Measurements from ENCODE around the gene ATRN. TPM values are rescaled to one million over a fixed set of nuclear protein-coding genes. Genes with fewer than 3 reads are reported as not detected.
"Not testable (repeated sequence)": the region's sequence is repeated elsewhere in the genome, so short reads cannot be mapped to it uniquely, and the experiment has no call there.

ATRN gene
- polyA plus RNA-seq, 1 donor (not counting 4 experiments of a cell fraction or from before 2014, with no cell fraction given), result 49.9 TPM

GRCh38 chr20:3614466-3614865 is 143.6 kb downstream of the ATRN start:
- no peaks in the 10 kb centered on the region for H3K4me1 ChIP-seq (ENCODE audit: control insufficient read depth, extremely low read depth, insufficient read depth, low read length)
- no peak overlapping the region for H3K4me3 ChIP-seq (ENCODE audit: control insufficient read depth in 2 of 3, extremely low read depth in 1 of 3, insufficient read depth in 2 of 3, low read depth in 1 of 3, low read length in 3 of 3)
- TF ChIP-seq CTCF (optimal IDR thresholded peaks at IDR 0.05 in 1 of 3, IDR thresholded peaks at IDR 0.05 in 1 of 3, conservative IDR thresholded peaks at IDR 0.05 in 1 of 3; ENCODE audit: extremely low read depth in 1 of 3, insufficient read depth in 2 of 3, low read length in 3 of 3) (no peak), EZH2 (IDR thresholded peaks at IDR 0.05; ENCODE audit: low read length) (no peak)
- H3K9me1 ChIP-seq (ENCODE audit: control insufficient read depth, extremely low read depth, insufficient read depth, low read length), result no peaks in the 10 kb centered on the region
- H3K27ac ChIP-seq (ENCODE audit: control insufficient read depth, insufficient read depth, low read length), result no peak overlapping the region
- FAIRE-seq (no peak), DNase-seq (ENCODE audit: low read depth, low spot score) (no peak)
- H4K20me1 ChIP-seq (ENCODE audit: control insufficient read depth, extremely low read depth, insufficient read depth, low read length), result no peaks in the 10 kb centered on the region
- no peak overlapping the region for H3K4me2 ChIP-seq (ENCODE audit: control insufficient read depth, extremely low read depth, insufficient read depth, low read depth, low read length)
- H3K9ac ChIP-seq (ENCODE audit: control insufficient read depth, extremely low read depth, insufficient read depth, low read length), result no peak overlapping the region
- H3K9me3 ChIP-seq (ENCODE audit: control insufficient read depth, low read depth, low read length), result no peaks in the 10 kb centered on the region
- H2AFZ ChIP-seq (ENCODE audit: control insufficient read depth, low read length), result no peak overlapping the region
- no peaks in the 10 kb centered on the region for H3K27me3 ChIP-seq (ENCODE audit: control insufficient read depth, extremely low read depth, insufficient read depth, low read length)
- no peaks in the 10 kb centered on the region for H3K79me2 ChIP-seq (ENCODE audit: control insufficient read depth, insufficient read depth, low read length)
- dilution Hi-C loops (cut with MboI; ENCODE audit: extremely low pct_ligation_motif_present, low sequenced_read_pairs), result no loop called here
- peaks cover 4 to 7% of the 10 kb centered on the region in 2 experiments for H3K36me3 ChIP-seq (ENCODE audit: control insufficient read depth in 2 of 2, extremely low read depth in 1 of 2, insufficient read depth in 2 of 2, low read length in 2 of 2)

- H4K20me1 ChIP-seq (ENCODE audit: control insufficient read depth, extremely low read depth, insufficient read depth, low read length); H3K4me1 ChIP-seq (ENCODE audit: control insufficient read depth, extremely low read depth, insufficient read depth, low read length); H3K9me3 ChIP-seq (ENCODE audit: control insufficient read depth, low read depth, low read length); H3K27ac ChIP-seq (ENCODE audit: control insufficient read depth, insufficient read depth, low read length); H3K4me2 ChIP-seq (ENCODE audit: control insufficient read depth, extremely low read depth, insufficient read depth, low read depth, low read length); H3K79me2 ChIP-seq (ENCODE audit: control insufficient read depth, insufficient read depth, low read length); DNase-seq (ENCODE audit: low read depth, low spot score); H3K9ac ChIP-seq (ENCODE audit: control insufficient read depth, extremely low read depth, insufficient read depth, low read length); dilution Hi-C loops (cut with MboI; ENCODE audit: extremely low pct_ligation_motif_present, low sequenced_read_pairs); H3K9me1 ChIP-seq (ENCODE audit: control insufficient read depth, extremely low read depth, insufficient read depth, low read length); H2AFZ ChIP-seq (ENCODE audit: control insufficient read depth, low read length); FAIRE-seq; H3K36me3 ChIP-seq (ENCODE audit: control insufficient read depth in 2 of 2, extremely low read depth in 1 of 2, insufficient read depth in 2 of 2, low read length in 2 of 2); H3K4me3 ChIP-seq (ENCODE audit: control insufficient read depth in 2 of 3, extremely low read depth in 1 of 3, insufficient read depth in 2 of 3, low read depth in 1 of 3, low read length in 3 of 3); H3K27me3 ChIP-seq (ENCODE audit: control insufficient read depth, extremely low read depth, insufficient read depth, low read length): not testable (repeated sequence)
Observed at GRCh38 chr20:3615171-3615840, 144.5 kb downstream of the ATRN start.

- dilution Hi-C loops (cut with MboI; ENCODE audit: extremely low pct_ligation_motif_present, low sequenced_read_pairs), result no loop called here
- FAIRE-seq, result no peak
- H3K36me3 ChIP-seq (ENCODE audit: control insufficient read depth in 2 of 2, extremely low read depth in 1 of 2, insufficient read depth in 2 of 2, low read length in 2 of 2), result peaks cover 4 to 7% of the 10 kb centered on the region in 2 experiments
- H3K9me1 ChIP-seq (ENCODE audit: control insufficient read depth, extremely low read depth, insufficient read depth, low read length), result no peaks in the 10 kb centered on the region
- H4K20me1 ChIP-seq (ENCODE audit: control insufficient read depth, extremely low read depth, insufficient read depth, low read length), result no peaks in the 10 kb centered on the region
- H2AFZ ChIP-seq (ENCODE audit: control insufficient read depth, low read length), result no peak overlapping the region
- no peak overlapping the region for H3K9ac ChIP-seq (ENCODE audit: control insufficient read depth, extremely low read depth, insufficient read depth, low read length)
- DNase-seq (ENCODE audit: low read depth, low spot score), result no peak
- H3K9me3 ChIP-seq (ENCODE audit: control insufficient read depth, low read depth, low read length), result no peaks in the 10 kb centered on the region
- no peak overlapping the region for H3K27ac ChIP-seq (ENCODE audit: control insufficient read depth, insufficient read depth, low read length)
- no peaks in the 10 kb centered on the region for H3K4me1 ChIP-seq (ENCODE audit: control insufficient read depth, extremely low read depth, insufficient read depth, low read length)
- H3K79me2 ChIP-seq (ENCODE audit: control insufficient read depth, insufficient read depth, low read length), result no peaks in the 10 kb centered on the region
- TF ChIP-seq EZH2 (IDR thresholded peaks at IDR 0.05; ENCODE audit: low read length), result no peak
- H3K4me2 ChIP-seq (ENCODE audit: control insufficient read depth, extremely low read depth, insufficient read depth, low read depth, low read length), result no peak overlapping the region
- no peaks in the 10 kb centered on the region for H3K27me3 ChIP-seq (ENCODE audit: control insufficient read depth, extremely low read depth, insufficient read depth, low read length)
- no peak overlapping the region for H3K4me3 ChIP-seq (ENCODE audit: control insufficient read depth in 2 of 3, extremely low read depth in 1 of 3, insufficient read depth in 2 of 3, low read depth in 1 of 3, low read length in 3 of 3)
Observed at GRCh38 chr20:3616250-3616649, 145.4 kb downstream of the ATRN start.

Data from keratinocyte (primary cell).